Endothelial cell of umbilical vein (primary cell): ENCODE results near the gene SPG7.

ENCODE experiments used
- EZH2 ChIP-seq: IDR thresholded peaks from 2 replicates; pipeline ENCODE4 v1.6.1; 2012; ENCODE audit warnings: borderline replicate concordance, low read depth, mild to moderate bottlenecking, moderate library complexity, low read length, inconsistent platforms; ENCODE audit not compliant: severe bottlenecking
- JUN ChIP-seq: IDR thresholded peaks from 2 replicates; pipeline ENCODE4 v1.6.1; 2011; ENCODE audit warnings: borderline replicate concordance, low read depth; ENCODE audit not compliant: insufficient read length, insufficient read depth
- MAX ChIP-seq: IDR thresholded peaks from 2 replicates; pipeline ENCODE4 v1.6.1; 2011; ENCODE audit not compliant: insufficient read depth, insufficient read length
- POLR2A ChIP-seq: IDR thresholded peaks from 2 replicates; pipeline ENCODE4 v1.6.1; 2012; ENCODE audit warnings: low read depth, mild to moderate bottlenecking, control low read depth, low read length
- POLR2AphosphoS5 ChIP-seq: IDR thresholded peaks from 2 replicates; pipeline ENCODE4 v1.6.1; 2012; ENCODE audit warnings: low read depth, mild to moderate bottlenecking, control low read depth, low read length, moderate library complexity; ENCODE audit not compliant: insufficient read depth
- TF ChIP-seq, protein P1 (sequence below), 2 donors: IDR thresholded peaks; 1 replicate in 1 of 2; 2 replicates in 1 of 2; pipeline ENCODE4 v1.5.1; 2011; ENCODE audit warnings: low read length in 2 of 2, mild to moderate bottlenecking in 2 of 2, moderate library complexity in 2 of 2, control low read depth in 1 of 2, inconsistent platforms in 1 of 2, low read depth in 1 of 2; ENCODE audit not compliant: insufficient read depth in 1 of 2; ENCODE audit errors: extremely low read depth in 1 of 2

DNA sequence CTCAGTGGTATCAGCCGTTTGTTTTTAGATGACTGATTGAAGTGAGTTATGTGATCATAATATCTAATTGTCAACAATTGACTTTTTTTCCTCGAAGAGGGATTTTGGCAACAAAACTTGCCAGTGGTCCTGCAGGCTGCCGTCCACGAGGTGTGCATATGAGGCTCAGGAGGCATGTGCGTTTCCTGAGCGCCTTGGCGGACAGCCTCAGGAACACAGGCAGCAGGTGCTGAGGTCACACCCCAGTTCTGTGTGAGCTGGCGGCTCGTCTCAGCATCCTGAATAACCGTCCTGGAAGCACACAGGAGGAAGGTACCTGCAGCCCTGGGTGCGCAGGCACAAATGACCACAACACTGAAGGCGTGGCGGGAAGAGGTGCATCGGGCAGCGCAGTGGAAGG lies 11.7 kb downstream of the SPG7 start:
- TF ChIP-seq, protein P1, sequence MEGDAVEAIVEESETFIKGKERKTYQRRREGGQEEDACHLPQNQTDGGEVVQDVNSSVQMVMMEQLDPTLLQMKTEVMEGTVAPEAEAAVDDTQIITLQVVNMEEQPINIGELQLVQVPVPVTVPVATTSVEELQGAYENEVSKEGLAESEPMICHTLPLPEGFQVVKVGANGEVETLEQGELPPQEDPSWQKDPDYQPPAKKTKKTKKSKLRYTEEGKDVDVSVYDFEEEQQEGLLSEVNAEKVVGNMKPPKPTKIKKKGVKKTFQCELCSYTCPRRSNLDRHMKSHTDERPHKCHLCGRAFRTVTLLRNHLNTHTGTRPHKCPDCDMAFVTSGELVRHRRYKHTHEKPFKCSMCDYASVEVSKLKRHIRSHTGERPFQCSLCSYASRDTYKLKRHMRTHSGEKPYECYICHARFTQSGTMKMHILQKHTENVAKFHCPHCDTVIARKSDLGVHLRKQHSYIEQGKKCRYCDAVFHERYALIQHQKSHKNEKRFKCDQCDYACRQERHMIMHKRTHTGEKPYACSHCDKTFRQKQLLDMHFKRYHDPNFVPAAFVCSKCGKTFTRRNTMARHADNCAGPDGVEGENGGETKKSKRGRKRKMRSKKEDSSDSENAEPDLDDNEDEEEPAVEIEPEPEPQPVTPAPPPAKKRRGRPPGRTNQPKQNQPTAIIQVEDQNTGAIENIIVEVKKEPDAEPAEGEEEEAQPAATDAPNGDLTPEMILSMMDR (IDR thresholded peaks at IDR 0.05; ENCODE audit: extremely low read depth in 1 of 2, insufficient read depth in 1 of 2, low read depth in 1 of 2, low read length in 2 of 2): no peak
- no peak for TF ChIP-seq EZH2
- TF ChIP-seq JUN: no peak
- TF ChIP-seq MAX: no peak
- no peak for TF ChIP-seq POLR2AphosphoS5
- TF ChIP-seq POLR2A: no peak
